ENCODE data around the gene FAM241B. TPM values are rescaled to one million over a fixed set of nuclear protein-coding genes. Genes with fewer than 3 reads are reported as not detected.

The FAM241B gene
- total RNA-seq, 1 donor, result 1.3 TPM

DNA sequence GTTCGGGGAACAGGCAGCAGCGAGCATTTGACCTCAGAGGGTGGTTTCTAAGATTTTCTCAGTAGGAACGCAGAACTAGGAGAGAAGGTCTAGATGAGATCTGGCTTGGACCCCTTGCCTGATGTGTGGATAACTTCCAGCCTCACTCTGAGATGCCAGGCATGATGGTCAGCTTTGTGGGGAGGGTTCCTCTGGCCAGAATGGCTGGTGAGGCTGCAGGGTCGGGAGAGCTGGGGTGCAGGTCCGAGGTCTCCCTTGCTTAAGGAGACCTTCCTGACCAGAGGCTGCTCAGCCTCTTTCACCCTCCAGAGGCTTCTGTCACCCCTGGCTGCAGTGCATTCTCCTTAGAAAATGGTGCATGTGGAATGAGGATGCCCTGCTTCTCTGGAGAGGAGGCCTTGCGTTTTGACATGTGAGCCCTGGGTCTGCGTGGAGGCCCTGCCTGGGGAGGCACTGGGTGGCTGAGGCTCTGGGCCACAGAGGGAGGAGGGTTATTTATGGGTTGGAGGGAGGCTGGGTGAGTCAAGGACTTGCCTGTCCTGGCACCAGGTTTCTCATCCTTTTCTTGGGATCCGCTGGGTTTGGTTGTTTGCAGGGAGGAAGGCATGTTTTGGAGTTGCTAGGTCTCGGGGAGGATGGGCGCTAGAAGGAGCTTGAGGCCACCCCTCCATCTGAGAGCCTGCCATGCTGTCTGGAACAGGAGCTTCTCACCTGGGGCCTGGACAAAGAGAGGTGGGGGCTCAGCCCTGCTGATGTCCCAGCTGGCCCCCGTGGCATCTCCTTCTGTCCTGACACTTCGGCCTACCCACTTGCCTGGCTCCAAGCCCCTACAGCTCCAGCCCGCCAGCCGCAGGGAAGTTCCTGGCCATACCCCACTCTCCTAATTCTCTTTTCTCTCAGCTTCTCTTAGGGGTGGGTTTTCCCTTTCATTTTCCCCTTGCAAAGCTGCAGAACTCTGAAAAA is 3.9 kb downstream of the FAM241B start:
- no peak for DNase-seq (ENCODE audit: low read depth in 2 of 3, low spot score in 2 of 3)

DNA sequence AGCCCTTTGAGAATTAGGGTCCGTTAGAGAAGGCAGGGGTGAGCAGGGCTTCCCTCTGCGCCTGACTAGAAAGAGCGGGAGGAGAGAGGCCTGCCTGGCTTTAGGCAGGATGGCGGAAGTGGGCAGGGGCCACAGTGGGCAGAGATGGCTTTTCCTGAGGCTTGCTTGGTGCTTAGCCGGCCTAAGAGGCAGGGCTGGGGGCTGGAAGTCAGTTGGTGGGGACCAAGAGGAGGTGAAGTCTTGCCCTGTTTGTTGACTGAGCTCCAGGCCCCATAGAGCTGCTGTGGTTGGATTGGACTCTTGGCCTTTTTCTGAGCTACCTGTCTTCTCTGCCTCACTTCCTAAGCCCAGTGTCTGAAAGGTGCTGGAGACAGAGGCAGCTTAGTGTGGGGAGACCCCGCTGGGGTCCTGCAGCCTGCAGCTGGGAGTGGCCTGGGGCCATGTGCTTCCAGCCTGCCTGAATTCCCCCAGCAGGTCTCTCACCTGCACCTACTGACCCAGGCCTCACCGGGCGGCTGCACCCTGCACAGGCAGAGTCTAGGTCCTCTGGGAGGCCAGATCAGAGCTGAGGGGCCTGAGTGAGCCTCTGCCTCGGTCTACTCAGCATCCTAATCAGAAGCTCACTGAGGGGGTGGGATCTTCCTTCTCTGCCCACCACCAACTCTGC is 4.8 kb downstream of the FAM241B start:
- no peak for DNase-seq (ENCODE audit: low read depth in 2 of 3, low spot score in 2 of 3)

DNA sequence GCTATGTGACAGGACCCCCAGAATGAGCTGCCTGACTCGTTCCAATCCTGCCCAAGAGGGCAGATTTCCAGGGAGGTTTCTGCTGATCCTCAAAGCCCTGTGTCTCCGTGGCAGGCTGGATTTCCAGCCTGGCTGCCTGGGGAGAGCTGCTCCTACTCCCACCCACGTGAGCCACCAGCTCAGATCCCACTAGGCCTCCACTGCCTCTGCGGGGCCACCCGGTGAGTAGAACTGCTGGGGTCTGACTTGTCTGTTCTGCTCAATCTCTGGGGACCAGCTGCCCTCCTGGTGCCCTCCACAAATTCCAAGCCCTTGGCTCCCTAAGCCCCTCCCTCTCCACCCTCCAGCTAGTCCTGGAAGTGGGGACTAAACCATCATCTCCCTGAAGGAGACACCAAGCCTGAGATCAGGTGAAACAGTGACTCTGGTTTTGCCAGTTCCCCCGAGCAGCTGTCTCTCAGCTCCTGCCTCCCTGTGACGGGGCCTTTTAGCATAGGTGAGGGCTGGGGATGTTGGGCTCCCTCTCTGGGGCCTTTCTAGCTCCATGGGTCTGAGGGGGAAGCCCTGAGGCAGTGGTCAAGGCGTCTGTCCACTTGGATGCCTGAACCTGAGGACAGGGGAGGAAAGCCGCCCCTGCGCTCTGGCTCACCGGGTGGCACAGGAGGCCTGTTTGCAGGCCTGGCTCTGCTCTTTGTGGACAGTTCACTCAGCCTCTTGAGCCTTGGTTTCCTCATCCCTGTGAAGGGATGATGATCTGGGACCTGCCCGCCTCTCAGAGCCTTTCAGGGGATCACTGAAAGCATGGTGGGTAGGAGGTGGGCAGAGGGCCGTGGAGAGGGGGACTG is 5.6 kb downstream of the FAM241B start:
- no peak for DNase-seq (ENCODE audit: low read depth in 2 of 3, low spot score in 2 of 3)

DNA sequence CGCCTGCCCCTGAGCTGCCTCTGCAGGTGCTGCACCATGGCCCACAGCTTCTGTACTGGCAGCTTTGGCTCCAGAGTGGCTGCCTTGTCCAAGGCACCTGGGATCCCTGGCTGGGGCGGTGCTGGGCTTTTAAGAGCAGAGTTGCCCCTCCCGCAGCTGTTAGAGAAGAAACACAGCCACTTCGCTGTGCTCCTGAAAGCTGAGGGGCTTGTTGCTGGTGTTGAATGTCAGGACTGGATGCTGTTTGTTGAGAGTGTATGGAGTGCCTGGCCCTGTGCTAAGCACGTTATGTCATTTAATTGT is 6.2 kb downstream of the FAM241B start:
- no peak for DNase-seq (ENCODE audit: low read depth in 2 of 3, low spot score in 2 of 3)

DNA sequence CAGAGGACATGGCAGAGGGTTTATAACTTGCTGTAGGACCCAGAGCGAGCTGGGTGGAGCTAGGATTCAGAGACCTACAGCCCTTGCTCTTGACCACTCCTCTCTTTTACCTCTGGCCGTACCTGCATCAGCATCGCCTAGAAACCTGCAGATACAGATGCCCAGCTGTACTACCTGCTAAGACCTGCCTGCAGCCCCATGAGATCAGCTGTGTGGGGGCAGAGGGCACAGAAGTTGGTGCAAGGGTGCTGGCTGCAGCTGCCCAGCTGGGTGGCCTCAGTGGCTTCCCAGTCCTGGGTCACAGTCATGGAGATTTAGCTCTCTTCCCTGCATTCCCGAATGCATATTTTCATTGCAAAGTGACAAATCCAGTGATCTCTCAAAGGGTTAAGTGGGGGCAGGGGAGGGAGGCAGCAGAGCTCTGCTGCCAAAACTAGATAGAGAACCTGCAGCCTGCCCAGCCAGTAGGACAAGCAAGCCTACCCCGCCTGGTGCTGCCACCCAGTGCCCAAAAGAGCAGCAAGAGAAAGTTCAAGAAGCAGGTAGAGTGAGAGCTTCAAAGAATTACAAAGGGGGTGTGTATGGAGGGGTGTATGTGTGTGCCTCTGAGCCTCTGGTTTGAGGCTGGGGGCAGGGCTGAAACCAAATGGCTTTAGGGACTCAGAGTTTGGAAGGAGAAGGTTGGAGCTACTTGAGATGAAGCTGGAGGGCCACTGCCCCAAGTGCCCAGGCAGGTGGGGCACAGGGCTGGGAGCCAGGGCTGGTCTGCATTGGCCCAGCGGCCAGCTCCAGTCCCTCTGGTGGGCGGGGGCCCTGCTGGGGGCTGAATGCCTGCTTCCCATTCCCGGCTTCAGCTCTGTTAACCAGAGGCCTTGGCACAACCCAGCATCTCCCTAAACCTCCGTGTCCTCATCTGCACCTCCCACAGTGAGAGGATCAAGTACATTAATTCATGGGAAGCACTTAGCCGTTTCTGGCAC is 6.9 kb downstream of the FAM241B start:
- DNase-seq (ENCODE audit: low read depth in 2 of 3, low spot score in 2 of 3), result peak in 1 of 3 donors; percentile 51

DNA sequence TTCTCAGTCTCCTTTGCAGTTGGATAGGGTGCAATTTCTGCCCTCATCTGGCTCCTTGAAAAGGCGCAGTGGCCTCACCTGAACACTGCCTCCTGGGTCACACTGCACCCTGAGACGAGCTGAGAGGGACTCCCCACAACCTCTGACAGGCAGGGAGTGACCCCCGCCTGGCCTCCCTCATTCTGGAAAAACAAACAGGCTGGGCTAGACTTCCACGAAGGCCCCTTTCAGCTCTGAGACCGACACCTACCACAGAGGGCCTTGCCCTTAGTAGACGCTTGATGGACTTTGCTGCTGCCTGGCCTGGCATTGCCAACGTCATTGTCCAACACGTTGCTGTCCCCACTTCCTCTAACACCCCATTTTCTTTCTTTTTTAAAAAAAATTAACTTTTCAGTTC is 8.6 kb downstream of the FAM241B start:
- no peak for DNase-seq (ENCODE audit: low read depth in 2 of 3, low spot score in 2 of 3)

DNA sequence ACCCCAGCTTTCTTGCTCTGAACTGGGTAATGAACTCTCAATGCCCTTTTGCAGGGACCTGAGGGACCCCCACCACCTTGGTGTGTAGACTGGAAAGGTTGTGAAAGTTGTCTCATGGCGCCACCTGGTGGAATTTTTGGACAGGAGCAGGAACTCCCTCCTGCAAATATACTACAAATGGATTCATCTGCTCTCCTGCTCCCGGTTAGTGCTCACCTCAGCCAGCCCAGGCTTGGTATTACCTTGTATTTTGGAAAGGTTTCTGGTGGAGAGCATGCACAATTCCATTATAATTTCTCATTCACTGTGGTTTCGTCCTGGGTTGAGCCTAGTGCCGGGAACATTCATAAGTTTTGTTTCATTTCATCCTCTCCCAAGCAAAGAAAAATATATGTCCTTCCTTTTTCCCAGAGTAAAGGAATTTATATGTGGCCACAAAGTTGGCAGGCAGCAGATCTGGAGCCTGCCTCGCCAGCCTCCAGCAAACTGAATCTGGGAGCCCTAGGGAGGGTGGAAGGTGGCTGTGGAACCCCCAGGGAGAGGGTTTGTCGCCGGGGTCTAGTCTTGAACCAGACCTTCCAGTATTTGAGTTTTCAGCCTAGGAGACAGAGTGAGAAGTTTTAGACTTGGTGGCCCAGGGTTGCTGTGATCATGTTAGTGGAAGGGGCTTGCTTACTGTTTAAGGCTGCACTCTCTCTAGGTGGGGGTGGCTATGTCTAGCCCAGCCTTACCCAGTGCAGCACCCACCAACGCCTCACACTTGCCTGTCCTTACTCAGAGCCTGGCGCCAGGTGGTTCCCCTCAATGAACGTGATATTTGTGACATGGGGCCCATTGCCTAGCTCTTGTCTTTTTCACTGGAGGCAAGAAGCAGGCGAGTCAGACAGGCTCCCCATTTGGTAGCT is 9.5 kb downstream of the FAM241B start:
- DNase-seq (ENCODE audit: low read depth in 2 of 3, low spot score in 2 of 3), result peak; percentile 60 to 81 (median 67)

DNA sequence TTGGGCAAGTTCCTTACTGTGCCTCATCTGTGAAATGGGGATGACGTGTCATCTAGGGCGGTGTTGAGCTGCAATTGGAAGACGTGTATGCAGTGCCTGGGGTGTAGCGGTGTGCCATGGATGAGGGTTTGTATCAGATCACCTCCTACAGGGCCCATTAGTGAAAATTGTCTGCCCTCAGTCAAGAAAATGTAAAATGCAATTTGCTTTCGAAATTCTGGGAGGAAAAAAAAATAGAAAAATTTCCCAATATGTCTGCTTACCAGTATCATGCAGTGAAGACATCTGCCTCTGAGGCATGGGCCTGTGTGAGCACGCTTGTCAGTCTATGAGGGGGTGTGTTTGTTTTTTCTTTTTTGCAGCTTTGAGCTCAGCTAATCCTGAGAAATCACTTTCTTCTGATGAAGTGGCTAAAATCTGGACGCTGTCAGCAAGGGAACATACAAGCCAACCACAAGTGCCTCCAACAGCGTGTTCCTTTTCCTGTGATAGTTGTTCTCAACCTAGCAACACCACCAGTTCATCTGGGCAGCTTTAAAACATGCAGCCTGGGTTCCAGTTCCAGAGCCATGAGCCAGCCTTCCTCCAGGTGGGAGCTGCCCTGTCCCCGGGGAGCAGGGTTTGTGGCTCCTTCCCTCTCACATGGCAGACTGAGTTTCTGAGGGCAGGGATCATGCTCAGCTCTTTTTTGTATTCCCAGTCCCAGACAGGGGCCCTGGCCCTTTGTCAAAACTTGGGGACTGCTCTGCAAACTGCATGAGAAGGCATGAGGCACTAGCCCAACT is 10.3 kb downstream of the FAM241B start:
- DNase-seq (ENCODE audit: low read depth in 2 of 3, low spot score in 2 of 3), result no peak

DNA sequence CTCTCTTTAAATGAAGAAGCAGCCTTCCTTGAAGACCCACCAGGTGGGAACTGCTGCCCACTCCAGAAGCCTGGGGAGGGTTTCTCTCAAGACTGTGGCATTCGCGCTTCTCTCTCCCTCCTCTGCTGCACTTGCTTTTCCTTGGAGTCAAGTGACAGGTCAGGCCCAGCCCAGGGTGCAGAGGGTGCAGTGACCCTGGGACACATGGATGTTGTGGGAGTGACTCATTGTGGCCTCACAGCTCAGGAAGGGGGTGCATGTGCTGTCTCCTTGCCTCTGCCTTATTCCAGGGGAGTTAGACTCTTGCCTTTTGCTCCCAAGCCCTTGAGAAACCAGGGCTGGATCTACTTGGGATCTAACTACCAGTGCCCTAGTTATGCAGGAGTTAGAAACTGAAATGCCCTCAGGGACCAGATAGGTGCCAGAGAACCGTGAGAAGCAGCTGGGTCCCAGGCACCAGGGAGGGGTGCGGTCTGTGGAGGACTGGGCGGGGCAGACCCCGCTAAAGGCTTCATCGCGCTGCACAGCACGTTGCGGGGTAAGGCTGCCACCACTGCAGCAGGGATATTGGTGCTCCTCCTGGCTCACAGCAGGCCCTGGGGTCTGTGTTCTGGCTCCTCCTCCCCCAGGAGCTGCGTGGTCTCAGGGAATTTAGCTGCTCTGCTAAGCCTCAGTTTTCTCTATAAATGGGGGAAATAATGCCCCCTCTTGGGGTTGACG is 11.4 kb downstream of the FAM241B start:
- DNase-seq (ENCODE audit: low read depth in 2 of 3, low spot score in 2 of 3), result no peak

DNA sequence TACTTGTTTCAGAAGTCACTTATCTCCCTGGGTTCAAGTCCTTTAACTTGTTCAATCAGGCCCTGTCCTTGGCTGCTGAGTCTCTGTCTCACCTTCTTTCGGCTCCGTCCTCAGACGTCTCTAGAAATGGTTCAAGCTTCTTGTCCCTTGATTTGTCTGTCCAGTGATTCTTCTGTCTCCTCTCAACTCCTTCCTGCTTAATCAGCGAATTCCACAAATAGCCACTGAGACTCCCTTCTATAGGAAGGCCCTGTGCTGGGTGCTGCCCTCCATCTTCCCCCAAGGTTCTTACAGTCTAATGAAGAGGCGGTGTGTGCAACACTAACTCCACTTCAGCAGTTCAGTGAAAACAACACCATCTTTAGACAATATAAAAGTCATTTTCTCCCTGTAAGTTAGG is 12.7 kb downstream of the FAM241B start:
- DNase-seq (ENCODE audit: low read depth in 2 of 3, low spot score in 2 of 3), result no peak

DNA sequence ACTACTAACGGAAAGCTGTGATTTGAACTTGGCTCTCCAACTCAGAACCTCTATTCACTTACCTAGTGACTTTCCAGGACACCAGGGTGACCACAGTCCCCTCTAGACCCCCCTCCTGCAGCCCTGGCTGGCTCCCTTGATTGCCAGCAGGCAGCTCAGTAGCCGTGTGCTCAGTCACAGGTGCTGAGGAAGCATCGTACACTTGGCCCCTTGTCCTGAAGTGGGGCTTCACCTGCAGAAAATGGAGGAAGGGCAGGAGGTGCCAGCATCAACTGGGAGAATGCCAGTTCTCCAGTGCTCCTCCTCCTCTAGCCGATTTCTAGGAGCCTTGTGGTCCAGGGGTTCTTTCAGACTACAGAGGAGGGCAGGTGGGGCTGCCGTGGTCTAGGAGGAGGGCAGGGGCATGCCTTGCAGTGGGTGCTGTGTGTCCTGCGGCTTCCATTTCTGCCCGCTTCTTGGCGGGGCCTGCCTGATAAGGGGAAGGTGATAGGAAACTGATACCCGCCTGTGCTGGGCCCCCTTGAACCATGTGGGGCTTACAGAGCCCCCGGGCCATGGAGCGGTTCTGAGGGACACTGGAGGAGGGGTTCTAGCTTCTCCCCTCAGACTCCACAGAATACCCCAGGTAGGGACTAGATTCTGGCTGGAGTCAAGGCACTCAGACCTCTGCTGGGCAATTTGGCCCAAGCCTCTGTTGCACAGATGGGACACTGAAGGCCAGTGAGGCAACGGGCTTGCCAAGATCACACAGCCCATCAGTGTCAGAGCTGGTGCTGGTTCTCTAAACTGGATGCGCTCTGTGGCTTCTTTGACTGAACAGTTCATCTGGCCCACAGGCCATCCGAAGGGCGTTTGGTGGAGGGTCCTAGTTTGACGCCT is 14.0 kb downstream of the FAM241B start:
- DNase-seq (ENCODE audit: low read depth in 2 of 3, low spot score in 2 of 3), result no peak

DNA sequence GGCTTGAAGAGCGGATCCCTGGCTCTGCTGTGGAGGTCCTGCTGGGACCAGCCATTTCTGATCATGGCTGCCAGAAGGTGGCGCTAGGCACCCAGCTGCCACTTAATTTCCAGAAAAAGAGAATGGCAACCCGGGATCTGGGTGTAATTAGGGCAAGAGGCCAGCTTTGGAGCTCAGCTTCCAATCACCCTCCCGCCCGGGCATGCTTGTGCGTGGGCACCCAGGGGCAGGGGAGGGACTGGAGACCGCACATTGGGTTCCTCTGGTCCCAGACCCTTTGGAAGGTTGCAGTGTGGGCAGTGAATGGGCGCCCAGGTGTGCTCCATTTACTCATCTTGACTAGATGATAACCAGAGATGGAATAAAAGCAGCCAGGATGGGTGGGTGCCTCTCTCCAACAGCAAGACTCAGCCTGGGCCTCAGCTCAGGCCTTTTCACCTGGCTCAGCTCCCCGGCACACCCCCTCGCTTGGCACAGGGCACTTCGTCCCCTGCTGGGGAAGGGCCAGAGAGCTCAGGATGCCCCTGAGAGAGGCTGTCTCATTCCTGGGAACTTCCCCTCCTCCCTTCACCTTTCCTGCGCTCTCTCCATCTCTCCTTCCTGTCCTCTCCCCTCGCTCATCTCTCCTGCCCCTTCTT is 14.7 kb downstream of the FAM241B start:
- DNase-seq (ENCODE audit: low read depth in 2 of 3, low spot score in 2 of 3), result peak in 2 of 3 donors; percentile 27 to 62

DNA sequence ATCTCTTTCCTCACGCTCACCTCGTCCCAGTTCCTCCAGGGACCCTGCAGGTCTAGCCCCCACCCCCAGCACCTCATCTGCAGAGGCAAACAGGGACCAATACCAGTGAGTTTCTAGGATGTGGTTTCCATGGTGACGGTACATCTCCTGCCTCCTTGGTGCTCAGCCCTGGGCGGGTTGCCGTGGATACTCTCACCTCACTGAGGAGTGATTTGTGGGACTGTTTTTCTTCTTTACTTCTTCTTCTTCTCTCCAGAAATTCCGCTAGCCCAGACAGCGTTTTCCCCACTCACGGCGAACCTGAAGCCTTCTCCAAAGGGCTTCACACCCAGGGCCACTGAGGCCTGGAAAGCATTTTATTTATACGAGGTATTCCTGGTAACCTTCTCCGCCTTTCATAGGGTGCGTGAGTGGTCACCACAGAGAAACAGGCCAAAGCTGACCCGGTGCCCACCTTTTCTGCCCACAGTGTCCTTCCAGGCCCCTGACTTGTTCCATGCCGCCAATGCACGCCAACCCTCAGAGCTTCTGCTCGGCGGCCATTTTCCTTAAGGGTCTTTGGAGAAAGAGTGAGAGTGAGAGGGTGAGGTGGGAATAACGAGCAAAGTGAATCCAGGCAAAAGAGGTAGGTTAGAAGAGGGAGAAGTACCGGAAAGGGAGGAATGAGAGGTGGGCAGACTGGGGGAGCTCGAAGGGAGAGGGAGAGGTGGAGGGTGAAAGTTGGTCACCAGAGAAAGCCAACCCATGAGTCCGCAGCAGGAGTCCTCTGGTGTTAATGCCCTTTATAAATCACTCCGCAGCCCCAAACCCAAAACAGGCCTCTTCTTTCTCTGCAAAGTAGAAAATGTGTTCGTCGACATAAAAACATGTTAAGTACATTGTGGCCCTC is 15.5 kb downstream of the FAM241B start:
- no peak for DNase-seq (ENCODE audit: low read depth in 2 of 3, low spot score in 2 of 3)

DNA sequence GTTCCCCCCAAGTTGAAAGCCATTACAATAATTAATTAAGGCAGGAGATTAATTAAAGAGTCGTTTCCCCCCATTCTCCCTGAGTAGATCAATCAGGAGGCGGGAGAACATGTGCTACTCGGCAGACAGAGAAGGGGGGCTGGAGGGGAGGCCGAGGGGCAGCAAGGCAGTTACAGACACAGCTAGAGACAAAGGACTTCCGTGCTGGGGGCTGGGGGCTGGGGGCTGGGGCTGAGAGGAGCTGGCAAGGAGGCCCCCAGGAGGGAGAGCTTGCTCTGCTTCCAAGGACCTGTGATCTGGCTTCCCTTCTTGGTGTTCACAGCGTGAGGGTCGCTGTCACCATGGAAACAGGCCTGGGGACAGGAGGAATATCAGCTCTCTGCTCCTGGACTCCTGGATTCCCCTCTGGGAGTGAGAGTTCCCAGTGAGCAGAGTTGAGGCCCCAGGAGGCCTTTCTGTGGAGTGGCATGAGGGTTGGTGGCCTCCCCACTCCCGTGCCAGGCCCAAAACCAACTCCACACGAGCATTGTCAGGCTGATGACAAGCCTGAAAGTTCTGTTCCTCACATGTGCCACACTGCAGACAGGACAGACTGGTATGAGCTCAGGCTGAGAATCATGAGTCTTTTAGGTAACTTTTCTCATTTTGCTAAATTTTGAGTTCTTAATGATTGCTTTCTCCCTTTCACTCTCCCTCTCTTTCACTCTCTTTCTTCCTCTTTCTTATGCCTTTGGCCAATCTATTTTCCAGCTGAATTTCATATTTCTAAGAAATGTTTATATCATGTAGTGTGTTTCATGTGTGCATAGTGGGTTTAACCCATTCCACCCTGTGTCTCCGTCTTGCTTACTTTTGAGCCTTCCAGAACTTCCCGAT is 16.4 kb downstream of the FAM241B start:
- DNase-seq (ENCODE audit: low read depth in 2 of 3, low spot score in 2 of 3), result no peak

Measured in hematopoietic multipotent progenitor cell (in vitro differentiated cells).